Endothelial cell of umbilical vein (primary cell): Measurements from ENCODE around the gene SPAAR.

Source experiments
- POLR2A ChIP-seq: IDR thresholded peaks from 2 replicates; pipeline ENCODE4 v1.6.1; 2012; ENCODE audit warnings: low read depth, mild to moderate bottlenecking, control low read depth, low read length
- POLR2AphosphoS5 ChIP-seq: IDR thresholded peaks from 2 replicates; pipeline ENCODE4 v1.6.1; 2012; ENCODE audit warnings: low read depth, mild to moderate bottlenecking, control low read depth, low read length, moderate library complexity; ENCODE audit not compliant: insufficient read depth
- TF ChIP-seq, protein P1 (sequence below), 2 donors: IDR thresholded peaks; 1 replicate in 1 of 2; 2 replicates in 1 of 2; pipeline ENCODE4 v1.5.1; 2011; ENCODE audit warnings: low read length in 2 of 2, mild to moderate bottlenecking in 2 of 2, moderate library complexity in 2 of 2, control low read depth in 1 of 2, inconsistent platforms in 1 of 2, low read depth in 1 of 2; ENCODE audit not compliant: insufficient read depth in 1 of 2; ENCODE audit errors: extremely low read depth in 1 of 2
- TF ChIP-seq, protein P2 (sequence below): IDR thresholded peaks from 2 replicates; pipeline ENCODE4 v1.6.1; 2011; ENCODE audit not compliant: insufficient read depth, insufficient read length

DNA sequence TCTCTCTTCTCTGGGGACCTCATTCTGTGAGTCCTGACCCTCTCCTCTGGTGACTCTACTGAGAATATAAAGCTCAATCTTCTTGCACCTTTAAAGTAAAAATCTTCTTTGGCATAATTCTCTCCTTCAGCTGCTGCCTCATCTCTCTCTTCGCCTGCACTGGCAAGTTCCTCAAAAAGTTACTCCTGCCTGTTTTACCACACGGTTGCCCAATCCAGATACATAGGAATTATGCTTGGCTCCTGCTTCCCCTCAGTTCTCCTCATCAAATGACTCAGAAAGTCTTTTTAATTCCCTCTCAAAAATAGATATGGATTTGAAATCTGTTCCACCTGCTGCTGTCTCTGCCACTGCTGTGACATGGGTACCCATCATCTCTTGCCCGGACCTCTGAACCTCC is 17.6 kb upstream of the SPAAR start:
- TF ChIP-seq, protein P1, sequence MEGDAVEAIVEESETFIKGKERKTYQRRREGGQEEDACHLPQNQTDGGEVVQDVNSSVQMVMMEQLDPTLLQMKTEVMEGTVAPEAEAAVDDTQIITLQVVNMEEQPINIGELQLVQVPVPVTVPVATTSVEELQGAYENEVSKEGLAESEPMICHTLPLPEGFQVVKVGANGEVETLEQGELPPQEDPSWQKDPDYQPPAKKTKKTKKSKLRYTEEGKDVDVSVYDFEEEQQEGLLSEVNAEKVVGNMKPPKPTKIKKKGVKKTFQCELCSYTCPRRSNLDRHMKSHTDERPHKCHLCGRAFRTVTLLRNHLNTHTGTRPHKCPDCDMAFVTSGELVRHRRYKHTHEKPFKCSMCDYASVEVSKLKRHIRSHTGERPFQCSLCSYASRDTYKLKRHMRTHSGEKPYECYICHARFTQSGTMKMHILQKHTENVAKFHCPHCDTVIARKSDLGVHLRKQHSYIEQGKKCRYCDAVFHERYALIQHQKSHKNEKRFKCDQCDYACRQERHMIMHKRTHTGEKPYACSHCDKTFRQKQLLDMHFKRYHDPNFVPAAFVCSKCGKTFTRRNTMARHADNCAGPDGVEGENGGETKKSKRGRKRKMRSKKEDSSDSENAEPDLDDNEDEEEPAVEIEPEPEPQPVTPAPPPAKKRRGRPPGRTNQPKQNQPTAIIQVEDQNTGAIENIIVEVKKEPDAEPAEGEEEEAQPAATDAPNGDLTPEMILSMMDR (IDR thresholded peaks at IDR 0.05; ENCODE audit: extremely low read depth in 1 of 2, insufficient read depth in 1 of 2, low read depth in 1 of 2, low read length in 2 of 2), result no peak
- TF ChIP-seq POLR2A, result no peak
- TF ChIP-seq, protein P2, sequence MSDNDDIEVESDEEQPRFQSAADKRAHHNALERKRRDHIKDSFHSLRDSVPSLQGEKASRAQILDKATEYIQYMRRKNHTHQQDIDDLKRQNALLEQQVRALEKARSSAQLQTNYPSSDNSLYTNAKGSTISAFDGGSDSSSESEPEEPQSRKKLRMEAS, result no peak
- no peak for TF ChIP-seq POLR2AphosphoS5
